ENCODE data around the gene SLIT1.

DNA sequence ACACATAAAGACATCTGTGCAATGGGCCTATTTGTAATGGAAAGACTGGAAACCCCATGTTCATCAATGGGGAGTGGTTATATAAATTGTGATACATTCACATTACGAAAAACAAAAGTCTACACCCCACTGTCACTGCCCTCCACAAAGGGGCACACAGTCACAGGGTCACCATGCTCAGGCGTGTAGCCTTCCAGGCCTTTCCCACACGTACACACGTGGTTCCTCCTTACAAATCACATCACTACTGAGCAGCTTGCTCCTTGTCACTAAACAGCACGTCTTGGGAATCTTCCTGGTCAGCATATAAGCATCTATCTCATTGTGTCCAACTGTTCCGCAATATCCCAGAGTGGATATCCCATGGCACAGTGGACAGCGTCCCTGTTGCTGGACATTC lies 163.1 kb downstream of the SLIT1 start:
- TF ChIP-seq, protein P1, sequence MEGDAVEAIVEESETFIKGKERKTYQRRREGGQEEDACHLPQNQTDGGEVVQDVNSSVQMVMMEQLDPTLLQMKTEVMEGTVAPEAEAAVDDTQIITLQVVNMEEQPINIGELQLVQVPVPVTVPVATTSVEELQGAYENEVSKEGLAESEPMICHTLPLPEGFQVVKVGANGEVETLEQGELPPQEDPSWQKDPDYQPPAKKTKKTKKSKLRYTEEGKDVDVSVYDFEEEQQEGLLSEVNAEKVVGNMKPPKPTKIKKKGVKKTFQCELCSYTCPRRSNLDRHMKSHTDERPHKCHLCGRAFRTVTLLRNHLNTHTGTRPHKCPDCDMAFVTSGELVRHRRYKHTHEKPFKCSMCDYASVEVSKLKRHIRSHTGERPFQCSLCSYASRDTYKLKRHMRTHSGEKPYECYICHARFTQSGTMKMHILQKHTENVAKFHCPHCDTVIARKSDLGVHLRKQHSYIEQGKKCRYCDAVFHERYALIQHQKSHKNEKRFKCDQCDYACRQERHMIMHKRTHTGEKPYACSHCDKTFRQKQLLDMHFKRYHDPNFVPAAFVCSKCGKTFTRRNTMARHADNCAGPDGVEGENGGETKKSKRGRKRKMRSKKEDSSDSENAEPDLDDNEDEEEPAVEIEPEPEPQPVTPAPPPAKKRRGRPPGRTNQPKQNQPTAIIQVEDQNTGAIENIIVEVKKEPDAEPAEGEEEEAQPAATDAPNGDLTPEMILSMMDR (IDR thresholded peaks at IDR 0.05), result no peak
- no peak for TF ChIP-seq POLR2A (IDR thresholded peaks at IDR 0.05)

Data from lower leg skin (tissue), 3 donors.